ENCODE results near the gene SIRPA.

GRCh38 chr20:1856424-1856823, 38.8 kb upstream of the SIRPA start:
- no peak for TF ChIP-seq CBX8 (IDR thresholded peaks at IDR 0.05; ENCODE audit: borderline replicate concordance, low read depth, low read length)
- no peak for TF ChIP-seq CTCF (IDR thresholded peaks at IDR 0.05; ENCODE audit: control extremely low read depth in 1 of 3, insufficient read depth in 1 of 3, low read depth in 1 of 3, low read length in 3 of 3)
- no peak for TF ChIP-seq HDAC6 (IDR thresholded peaks at IDR 0.05; ENCODE audit: low read depth, low read length)
- TF ChIP-seq, protein P1, sequence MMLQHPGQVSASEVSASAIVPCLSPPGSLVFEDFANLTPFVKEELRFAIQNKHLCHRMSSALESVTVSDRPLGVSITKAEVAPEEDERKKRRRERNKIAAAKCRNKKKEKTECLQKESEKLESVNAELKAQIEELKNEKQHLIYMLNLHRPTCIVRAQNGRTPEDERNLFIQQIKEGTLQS (IDR thresholded peaks at IDR 0.05; ENCODE audit: insufficient read depth, low read depth, low read length): no peak
- TF ChIP-seq EP300 (IDR thresholded peaks at IDR 0.05; ENCODE audit: borderline replicate concordance in 1 of 2, low read depth in 2 of 2, low read length in 2 of 2): no peak
